Measurements from ENCODE around the gene EXOC6B. TPM values are rescaled to one million over a fixed set of nuclear protein-coding genes. Genes with fewer than 3 reads are reported as not detected.

EXOC6B gene
- total RNA-seq, 2 donors from 2014 or later = 11.7 to 12.9 TPM

DNA sequence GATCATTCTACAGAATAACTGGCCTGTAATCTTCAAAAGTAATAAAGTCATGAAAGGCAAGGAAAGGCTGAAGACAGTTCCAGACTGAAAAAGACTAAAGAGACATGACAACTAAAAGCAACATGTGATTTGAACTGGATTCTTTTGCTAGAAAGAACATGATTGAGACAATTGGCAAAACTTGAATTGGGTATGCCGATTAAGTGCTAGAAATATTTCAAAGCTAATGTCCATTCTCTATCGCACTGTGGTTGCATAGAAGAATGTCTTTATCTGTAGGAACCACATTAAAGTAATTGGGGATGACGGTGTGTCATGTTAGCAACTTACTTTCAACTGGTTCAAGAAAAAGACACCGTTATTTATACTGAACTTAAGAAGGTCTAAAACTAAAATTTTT is 98.5 kb downstream of the EXOC6B start:
- no peak for ATAC-seq
- intact Hi-C loops (cut with DNase I) = no loop called here
- H3K4me1 ChIP-seq = peaks cover 24% of the 10 kb centered on the region
- no peak for TF ChIP-seq CTCF (IDR thresholded peaks at IDR 0.05)
- no peak for TF ChIP-seq POLR2A (IDR thresholded peaks at IDR 0.05)
- no peak overlapping the region for H3K4me3 ChIP-seq
- H3K27ac ChIP-seq = no peak overlapping the region
- no peaks in the 10 kb centered on the region for H3K27me3 ChIP-seq
- WGBS, 2 donors = 96 to 98% methylated on average over 4 of the region's 4 CpGs
- no peak for DNase-seq
- H3K9me3 ChIP-seq = no peaks in the 10 kb centered on the region
- no peaks in the 10 kb centered on the region for H3K36me3 ChIP-seq (replicated peaks in 1 of 2; ENCODE audit: insufficient read depth in 1 of 2, low read depth in 2 of 2)

- H3K27me3 ChIP-seq = no peaks in the 10 kb centered on the region
- peak overlapping the region in 3 of 4 donors; percentile 4 to 21 (median 9) for H3K27ac ChIP-seq
- H3K9me3 ChIP-seq = no peaks in the 10 kb centered on the region
- peaks cover 32% of the 10 kb centered on the region for H3K4me1 ChIP-seq
- H3K36me3 ChIP-seq (replicated peaks in 1 of 2; ENCODE audit: insufficient read depth in 1 of 2, low read depth in 2 of 2) = no peaks in the 10 kb centered on the region
- TF ChIP-seq CTCF (IDR thresholded peaks at IDR 0.05) = no peak
- TF ChIP-seq POLR2A (IDR thresholded peaks at IDR 0.05) = no peak
- 26 to 34% methylated on average over 3 of the region's 3 CpGs for WGBS, 2 donors
- peak in 2 of 4 donors; percentile 4 to 21 for DNase-seq
- no peak for ATAC-seq
- intact Hi-C loops (cut with DNase I) = no loop called here
- no peak overlapping the region for H3K4me3 ChIP-seq
These were observed 102.0 kb downstream of the EXOC6B start for GRCh38 chr2:72723769-72724370.

GRCh38 chr2:72722492-72723070 is 103.3 kb downstream of the EXOC6B start:
- H3K4me1 ChIP-seq = peaks cover 32% of the 10 kb centered on the region

GRCh38 chr2:72719416-72719815 is 106.4 kb downstream of the EXOC6B start:
- no peaks in the 10 kb centered on the region for H3K9me3 ChIP-seq
- intact Hi-C loops (cut with DNase I) = no loop called here
- 80 to 82% methylated on average over 4 of the region's 4 CpGs for WGBS, 2 donors
- TF ChIP-seq POLR2A (IDR thresholded peaks at IDR 0.05) (no peak), CTCF (IDR thresholded peaks at IDR 0.05) (no peak)
- no peak for ATAC-seq
- H3K36me3 ChIP-seq (replicated peaks in 1 of 2; ENCODE audit: insufficient read depth in 1 of 2, low read depth in 2 of 2) = peaks cover 0 to 2% of the 10 kb centered on the region in 2 donors
- H3K27ac ChIP-seq = no peak overlapping the region
- H3K4me3 ChIP-seq = no peak overlapping the region
- DNase-seq = no peak
- H3K27me3 ChIP-seq = no peaks in the 10 kb centered on the region
- H3K4me1 ChIP-seq = peaks cover 25% of the 10 kb centered on the region

More at GRCh38 chr2:72722492-72723070, 103.3 kb downstream of the EXOC6B start:
- H3K27me3 ChIP-seq = no peaks in the 10 kb centered on the region
- intact Hi-C loops (cut with DNase I) = no loop called here
- TF ChIP-seq CTCF (IDR thresholded peaks at IDR 0.05) = no peak
- no peak overlapping the region for H3K4me3 ChIP-seq
- H3K27ac ChIP-seq = no peak overlapping the region
- no peak for DNase-seq
- no peak for ATAC-seq
- WGBS, 2 donors = 43 to 51% methylated on average over 3 of the region's 3 CpGs
- H3K9me3 ChIP-seq = no peaks in the 10 kb centered on the region
- H3K36me3 ChIP-seq (replicated peaks in 1 of 2; ENCODE audit: insufficient read depth in 1 of 2, low read depth in 2 of 2) = no peaks in the 10 kb centered on the region

DNA sequence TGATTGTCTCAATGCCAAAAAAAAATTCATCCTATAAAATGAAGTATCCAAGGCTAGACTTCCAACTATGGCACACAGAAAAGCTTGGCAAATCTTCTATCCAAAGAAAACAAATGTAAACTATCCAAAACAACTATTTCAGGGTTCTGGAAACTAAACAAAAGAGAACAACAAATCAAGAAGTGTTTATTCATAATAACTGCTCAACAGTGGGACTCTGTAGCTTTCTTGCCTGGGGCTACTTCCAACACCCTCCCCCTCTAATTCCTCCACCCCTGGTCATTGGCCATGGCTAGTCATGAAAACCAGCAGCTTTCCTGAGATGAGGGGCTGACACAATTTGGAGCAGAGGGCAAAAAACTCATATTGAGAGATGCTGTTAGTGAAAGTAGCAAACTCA is 107.0 kb downstream of the EXOC6B start:
- peaks cover 0 to 2% of the 10 kb centered on the region in 2 donors for H3K36me3 ChIP-seq (replicated peaks in 1 of 2; ENCODE audit: insufficient read depth in 1 of 2, low read depth in 2 of 2)
- H3K9me3 ChIP-seq = no peaks in the 10 kb centered on the region
- TF ChIP-seq POLR2A (IDR thresholded peaks at IDR 0.05) = no peak
- TF ChIP-seq CTCF (IDR thresholded peaks at IDR 0.05) = no peak
- H3K27ac ChIP-seq = no peak overlapping the region
- DNase-seq = no peak
- H3K27me3 ChIP-seq = no peaks in the 10 kb centered on the region
- H3K4me3 ChIP-seq = no peak overlapping the region
- intact Hi-C loops (cut with DNase I) = no loop called here
- no peak for ATAC-seq
- peaks cover 20% of the 10 kb centered on the region for H3K4me1 ChIP-seq

All from body of pancreas (tissue), 4 donors.